Stomach (tissue), 4 donors: ENCODE results near the gene NUDT1.

Experiments
- EP300 ChIP-seq: sonication (generic); formaldehyde crosslinking; IDR thresholded peaks from one replicate; pipeline ENCODE4 v1.6.1; 2017; ENCODE audit warnings: antibody characterized with exemption
- POLR2AphosphoS5 ChIP-seq, 3 donors: sonication (generic); formaldehyde crosslinking; IDR thresholded peaks; one replicate each; pipeline ENCODE4 v1.6.1; 2016; ENCODE audit warnings: antibody characterized with exemption in 3 of 3
- TF ChIP-seq, protein P1 (sequence below), 7 experiments: fragments of 450-650 bp in 4 of 7; fragments of 200-600 bp in 3 of 7; sonication (generic) in 3 of 7; IDR thresholded peaks; one replicate each; pipeline ENCODE4 v1.5.1; 2016 to 2019; ENCODE audit warnings: antibody characterized with exemption in 7 of 7, control low read depth in 2 of 7, mild to moderate bottlenecking in 1 of 7

DNA sequence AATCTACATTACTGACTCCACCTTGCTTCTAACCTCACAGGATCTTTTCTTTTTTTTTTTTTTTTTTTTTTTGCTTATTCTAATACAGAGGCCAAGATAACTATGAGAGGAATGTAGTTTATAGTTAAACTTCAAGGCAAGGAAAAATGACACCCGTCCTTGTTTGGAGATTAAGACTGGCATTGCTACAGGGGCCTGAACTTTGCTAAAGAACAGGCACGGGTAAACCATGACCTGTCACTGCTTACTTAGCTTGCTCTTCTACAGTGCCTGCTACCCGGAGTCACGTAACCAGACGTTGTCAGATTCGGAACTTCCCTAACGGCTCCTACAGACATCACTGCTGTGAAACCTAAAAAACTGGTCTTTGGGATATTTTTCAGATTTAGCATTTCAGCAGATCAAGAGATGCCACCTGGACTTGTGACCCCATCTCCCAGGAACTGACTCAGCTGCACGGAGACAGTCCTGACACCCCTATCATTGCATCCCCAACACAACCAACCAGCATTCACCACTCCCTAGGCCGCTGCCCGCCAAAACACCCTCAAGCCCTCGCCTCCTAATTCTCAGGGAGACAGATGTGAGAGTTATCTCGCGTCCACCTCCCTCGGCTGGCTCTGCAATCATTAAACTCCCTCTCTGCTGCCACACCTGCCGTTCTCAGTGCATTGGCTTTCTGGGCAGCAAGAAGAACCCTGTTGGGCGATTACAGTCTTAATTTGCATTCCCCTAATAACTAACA, 36.8 kb upstream of the NUDT1 start:
- TF ChIP-seq POLR2AphosphoS5 (IDR thresholded peaks at IDR 0.05) (no peak), EP300 (no peak)
- TF ChIP-seq, protein P1, sequence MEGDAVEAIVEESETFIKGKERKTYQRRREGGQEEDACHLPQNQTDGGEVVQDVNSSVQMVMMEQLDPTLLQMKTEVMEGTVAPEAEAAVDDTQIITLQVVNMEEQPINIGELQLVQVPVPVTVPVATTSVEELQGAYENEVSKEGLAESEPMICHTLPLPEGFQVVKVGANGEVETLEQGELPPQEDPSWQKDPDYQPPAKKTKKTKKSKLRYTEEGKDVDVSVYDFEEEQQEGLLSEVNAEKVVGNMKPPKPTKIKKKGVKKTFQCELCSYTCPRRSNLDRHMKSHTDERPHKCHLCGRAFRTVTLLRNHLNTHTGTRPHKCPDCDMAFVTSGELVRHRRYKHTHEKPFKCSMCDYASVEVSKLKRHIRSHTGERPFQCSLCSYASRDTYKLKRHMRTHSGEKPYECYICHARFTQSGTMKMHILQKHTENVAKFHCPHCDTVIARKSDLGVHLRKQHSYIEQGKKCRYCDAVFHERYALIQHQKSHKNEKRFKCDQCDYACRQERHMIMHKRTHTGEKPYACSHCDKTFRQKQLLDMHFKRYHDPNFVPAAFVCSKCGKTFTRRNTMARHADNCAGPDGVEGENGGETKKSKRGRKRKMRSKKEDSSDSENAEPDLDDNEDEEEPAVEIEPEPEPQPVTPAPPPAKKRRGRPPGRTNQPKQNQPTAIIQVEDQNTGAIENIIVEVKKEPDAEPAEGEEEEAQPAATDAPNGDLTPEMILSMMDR (IDR thresholded peaks at IDR 0.05): no peak
